ENCODE results near the gene GLCCI1.

DNA sequence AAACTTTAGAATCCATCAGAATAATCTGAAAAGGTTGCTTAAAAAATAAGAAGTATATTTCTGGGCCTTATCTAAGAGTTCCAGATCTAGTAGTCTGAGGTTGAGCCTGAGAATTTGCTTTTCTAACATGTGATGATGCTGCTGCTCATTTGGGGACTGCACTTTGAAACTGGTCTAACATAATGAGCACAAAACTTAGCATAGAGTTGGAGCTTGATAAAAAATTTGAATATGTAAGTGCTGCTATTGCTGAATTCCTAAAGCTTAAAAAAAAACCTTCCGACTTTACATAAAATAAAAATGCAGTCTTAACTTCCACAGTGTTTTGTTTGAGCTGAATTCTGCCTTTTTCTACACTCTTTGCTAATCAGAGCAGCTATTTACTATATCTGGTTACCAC, 48.8 kb downstream of the GLCCI1 start:
- no peak for TF ChIP-seq POLR2A (IDR thresholded peaks at IDR 0.05; ENCODE audit: extremely low read depth, insufficient read length)
- TF ChIP-seq, protein P1, sequence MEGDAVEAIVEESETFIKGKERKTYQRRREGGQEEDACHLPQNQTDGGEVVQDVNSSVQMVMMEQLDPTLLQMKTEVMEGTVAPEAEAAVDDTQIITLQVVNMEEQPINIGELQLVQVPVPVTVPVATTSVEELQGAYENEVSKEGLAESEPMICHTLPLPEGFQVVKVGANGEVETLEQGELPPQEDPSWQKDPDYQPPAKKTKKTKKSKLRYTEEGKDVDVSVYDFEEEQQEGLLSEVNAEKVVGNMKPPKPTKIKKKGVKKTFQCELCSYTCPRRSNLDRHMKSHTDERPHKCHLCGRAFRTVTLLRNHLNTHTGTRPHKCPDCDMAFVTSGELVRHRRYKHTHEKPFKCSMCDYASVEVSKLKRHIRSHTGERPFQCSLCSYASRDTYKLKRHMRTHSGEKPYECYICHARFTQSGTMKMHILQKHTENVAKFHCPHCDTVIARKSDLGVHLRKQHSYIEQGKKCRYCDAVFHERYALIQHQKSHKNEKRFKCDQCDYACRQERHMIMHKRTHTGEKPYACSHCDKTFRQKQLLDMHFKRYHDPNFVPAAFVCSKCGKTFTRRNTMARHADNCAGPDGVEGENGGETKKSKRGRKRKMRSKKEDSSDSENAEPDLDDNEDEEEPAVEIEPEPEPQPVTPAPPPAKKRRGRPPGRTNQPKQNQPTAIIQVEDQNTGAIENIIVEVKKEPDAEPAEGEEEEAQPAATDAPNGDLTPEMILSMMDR (IDR thresholded peaks at IDR 0.05; ENCODE audit: low read depth, low read length): no peak
- no peak for TF ChIP-seq MYC (IDR thresholded peaks at IDR 0.05; ENCODE audit: low read depth, low read length)
